ENCODE measurements around the gene SPATA25.

SPATA25 gene

GRCh38 chr20:45861221-45862075 is 26.0 kb downstream of the SPATA25 start:
- in situ Hi-C loops (cut with HindIII; ENCODE audit: low pct_unique_long_range_greater_than_20kb, low sequenced_read_pairs): no loop called here
- no peak for TF ChIP-seq JUND (IDR thresholded peaks at IDR 0.05; ENCODE audit: low read depth)
- peak in 1 of 2 experiments; percentile 31 for DNase-seq (ENCODE audit: low read depth in 1 of 2, low spot score in 1 of 2)

- no peak for DNase-seq (ENCODE audit: low read depth in 1 of 2, low spot score in 1 of 2)
- in situ Hi-C loops (cut with HindIII; ENCODE audit: low pct_unique_long_range_greater_than_20kb, low sequenced_read_pairs): no loop called here
- TF ChIP-seq JUND (IDR thresholded peaks at IDR 0.05; ENCODE audit: low read depth): no peak
Measured at GRCh38 chr20:45860560-45861220, 26.7 kb downstream of the SPATA25 start.

- in situ Hi-C loops (cut with HindIII; ENCODE audit: low pct_unique_long_range_greater_than_20kb, low sequenced_read_pairs): no loop called here
- no peak for DNase-seq (ENCODE audit: low read depth in 1 of 2, low spot score in 1 of 2)
- no peak for TF ChIP-seq JUND (IDR thresholded peaks at IDR 0.05; ENCODE audit: low read depth)
Measured at GRCh38 chr20:45859916-45860315, 27.5 kb downstream of the SPATA25 start.

GRCh38 chr20:45857882-45858216 is 29.6 kb downstream of the SPATA25 start:
- DNase-seq (ENCODE audit: low read depth in 1 of 2, low spot score in 1 of 2): no peak
- in situ Hi-C loops (cut with HindIII; ENCODE audit: low pct_unique_long_range_greater_than_20kb, low sequenced_read_pairs): no loop called here
- TF ChIP-seq JUND (IDR thresholded peaks at IDR 0.05; ENCODE audit: low read depth): no peak

GRCh38 chr20:45857114-45857881 is 30.1 kb downstream of the SPATA25 start, which contains the start of the genes ACOT8 and ZSWIM3:
Gene ACOT8, minus strand, starts transcription at chr20:45857392. Its CDS starts 77 bp downstream, at chr20:45857315.
Gene ZSWIM3, plus strand, starts transcription at chr20:45857614. Its CDS starts 212 bp downstream, at chr20:45857826.
- in situ Hi-C loops (cut with HindIII; ENCODE audit: low pct_unique_long_range_greater_than_20kb, low sequenced_read_pairs): no loop called here
- peak; percentile 100 for DNase-seq (ENCODE audit: low read depth in 1 of 2, low spot score in 1 of 2)
- TF ChIP-seq JUND (IDR thresholded peaks at IDR 0.05; ENCODE audit: low read depth): no peak

DNA sequence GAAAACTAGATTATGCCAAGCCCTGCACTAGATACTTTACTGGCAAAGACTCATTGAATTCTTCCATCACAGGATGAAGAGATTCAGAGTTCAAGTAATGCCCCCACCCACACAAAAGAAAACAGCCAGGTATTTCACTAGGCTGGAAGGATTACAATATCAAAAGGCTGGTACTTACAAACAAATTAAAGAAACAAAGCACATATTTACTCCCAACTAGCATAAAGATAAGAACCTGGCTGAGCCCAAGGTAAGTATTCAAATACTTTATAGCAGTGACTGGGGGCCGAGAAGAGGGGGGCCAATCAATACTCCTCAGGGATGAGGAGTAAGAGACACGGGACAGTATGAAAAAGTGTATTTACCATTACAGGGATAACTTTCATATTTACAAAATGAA is 33.9 kb downstream of the SPATA25 start:
- DNase-seq (ENCODE audit: low read depth in 1 of 2, low spot score in 1 of 2): no peak
- TF ChIP-seq JUND (IDR thresholded peaks at IDR 0.05; ENCODE audit: low read depth): no peak
- in situ Hi-C loops (cut with HindIII; ENCODE audit: low pct_unique_long_range_greater_than_20kb, low sequenced_read_pairs): no loop called here

DNA sequence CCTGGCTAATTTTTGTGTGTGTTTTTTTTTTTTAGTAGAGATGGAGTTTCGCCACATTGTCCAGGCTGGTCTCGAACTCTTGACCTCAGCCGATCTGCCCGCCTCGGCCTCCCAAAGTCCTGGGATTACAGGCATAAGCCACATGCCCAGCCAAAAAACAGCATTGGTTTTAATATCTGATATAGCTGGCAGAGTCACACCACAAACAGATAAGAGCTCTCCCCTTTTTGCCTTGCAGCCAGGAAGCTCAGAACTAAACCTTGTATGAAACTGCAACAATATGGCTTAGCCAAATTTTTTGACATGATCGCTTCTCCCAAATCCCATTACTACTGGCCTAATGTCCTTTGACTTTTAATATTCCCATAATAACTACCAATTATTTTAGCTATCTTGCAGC is 35.1 kb downstream of the SPATA25 start:
- no peak for DNase-seq (ENCODE audit: low read depth in 1 of 2, low spot score in 1 of 2)
- no peak for TF ChIP-seq JUND (IDR thresholded peaks at IDR 0.05; ENCODE audit: low read depth)
- in situ Hi-C loops (cut with HindIII; ENCODE audit: low pct_unique_long_range_greater_than_20kb, low sequenced_read_pairs): no loop called here

DNA sequence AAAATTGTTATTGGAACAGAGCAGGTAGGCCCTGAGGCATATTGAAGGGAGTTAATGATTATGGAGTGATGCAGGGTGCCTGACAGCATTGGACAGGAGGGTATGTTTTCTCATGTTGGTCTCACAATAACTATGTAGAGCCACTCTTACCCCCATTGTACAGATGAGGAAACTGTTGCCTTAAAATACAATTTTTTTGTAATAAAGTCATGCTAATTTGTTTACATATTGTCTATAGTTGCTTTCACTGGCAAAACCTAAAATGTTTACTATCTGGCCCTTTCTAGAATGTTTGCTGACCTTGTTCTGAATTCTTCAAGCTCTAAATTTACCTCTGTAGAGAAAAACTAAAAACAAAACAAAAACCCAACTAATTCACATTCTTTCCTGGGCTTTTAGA is 35.9 kb downstream of the SPATA25 start:
- in situ Hi-C loops (cut with HindIII; ENCODE audit: low pct_unique_long_range_greater_than_20kb, low sequenced_read_pairs): no loop called here
- DNase-seq (ENCODE audit: low read depth in 1 of 2, low spot score in 1 of 2): no peak
- no peak for TF ChIP-seq JUND (IDR thresholded peaks at IDR 0.05; ENCODE audit: low read depth)

- DNase-seq (ENCODE audit: low read depth in 1 of 2, low spot score in 1 of 2): no peak
- in situ Hi-C loops (cut with HindIII; ENCODE audit: low pct_unique_long_range_greater_than_20kb, low sequenced_read_pairs): no loop called here
- no peak for TF ChIP-seq JUND (IDR thresholded peaks at IDR 0.05; ENCODE audit: low read depth)
Measured at GRCh38 chr20:45850926-45851325, 36.5 kb downstream of the SPATA25 start.

DNA sequence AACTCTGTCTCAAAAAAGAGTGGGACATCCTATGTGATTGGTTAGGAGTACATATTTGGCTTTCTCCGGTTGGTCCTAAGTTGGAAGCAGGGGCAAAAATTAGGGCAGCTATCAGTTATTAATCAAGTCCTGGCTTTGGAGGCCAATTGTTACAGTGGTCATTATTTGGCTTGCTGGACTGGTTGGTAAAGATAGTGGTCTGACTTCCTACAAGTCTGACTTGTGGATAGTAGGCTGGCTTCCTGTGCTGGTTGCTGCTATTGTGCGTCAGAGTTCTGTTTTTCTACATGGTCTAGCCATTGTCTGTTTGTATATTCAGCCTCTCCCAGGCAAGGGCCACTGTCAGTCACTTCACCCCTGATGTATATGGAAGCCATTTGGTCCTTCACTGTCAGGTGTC is 37.2 kb downstream of the SPATA25 start:
- DNase-seq (ENCODE audit: low read depth in 1 of 2, low spot score in 1 of 2): no peak
- TF ChIP-seq JUND (IDR thresholded peaks at IDR 0.05; ENCODE audit: low read depth): no peak
- in situ Hi-C loops (cut with HindIII; ENCODE audit: low pct_unique_long_range_greater_than_20kb, low sequenced_read_pairs): no loop called here

GRCh38 chr20:45848969-45849582 is 38.3 kb downstream of the SPATA25 start:
- in situ Hi-C loops (cut with HindIII; ENCODE audit: low pct_unique_long_range_greater_than_20kb, low sequenced_read_pairs): no loop called here
- peak in 1 of 2 experiments; percentile 64 for DNase-seq (ENCODE audit: low read depth in 1 of 2, low spot score in 1 of 2)
- TF ChIP-seq JUND (IDR thresholded peaks at IDR 0.05; ENCODE audit: low read depth): peak; percentile 59; the same call in 1 of the 2 replicates

GRCh38 chr20:45848421-45848820 is 39.0 kb downstream of the SPATA25 start:
- in situ Hi-C loops (cut with HindIII; ENCODE audit: low pct_unique_long_range_greater_than_20kb, low sequenced_read_pairs): no loop called here
- DNase-seq (ENCODE audit: low read depth in 1 of 2, low spot score in 1 of 2): no peak
- no peak for TF ChIP-seq JUND (IDR thresholded peaks at IDR 0.05; ENCODE audit: low read depth)

Data from T47D (cell line).